Measurements from ENCODE around the gene FER.
"Not testable (repeated sequence)": the region's sequence is repeated elsewhere in the genome, so short reads cannot be mapped to it uniquely, and the experiment has no call there.

FER gene

DNA sequence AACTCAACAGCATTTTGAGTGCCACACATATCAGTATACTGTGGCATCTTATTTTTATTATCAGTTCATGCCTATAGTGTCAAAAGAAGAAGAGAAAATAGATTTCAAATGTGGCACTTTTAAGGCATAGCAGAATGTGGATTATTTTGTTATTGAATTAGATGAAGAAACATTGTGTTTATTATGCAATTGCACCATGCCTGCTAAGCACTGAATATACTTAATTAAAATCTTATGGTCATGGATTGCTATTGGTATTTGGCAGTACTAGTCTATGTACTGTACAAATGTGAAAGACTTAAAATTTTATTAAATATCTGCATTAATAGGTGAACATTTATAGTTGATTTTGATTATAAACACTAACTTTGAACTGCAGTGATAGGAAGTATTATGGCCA, 128.8 kb downstream of the FER start:
- in situ Hi-C loops (cut with MboI; ENCODE audit: low sequenced_read_pairs), result no loop called here

- in situ Hi-C loops (cut with MboI; ENCODE audit: low sequenced_read_pairs), result no loop called here
These were observed 131.1 kb downstream of the FER start for GRCh38 chr5:108878756-108879155.

DNA sequence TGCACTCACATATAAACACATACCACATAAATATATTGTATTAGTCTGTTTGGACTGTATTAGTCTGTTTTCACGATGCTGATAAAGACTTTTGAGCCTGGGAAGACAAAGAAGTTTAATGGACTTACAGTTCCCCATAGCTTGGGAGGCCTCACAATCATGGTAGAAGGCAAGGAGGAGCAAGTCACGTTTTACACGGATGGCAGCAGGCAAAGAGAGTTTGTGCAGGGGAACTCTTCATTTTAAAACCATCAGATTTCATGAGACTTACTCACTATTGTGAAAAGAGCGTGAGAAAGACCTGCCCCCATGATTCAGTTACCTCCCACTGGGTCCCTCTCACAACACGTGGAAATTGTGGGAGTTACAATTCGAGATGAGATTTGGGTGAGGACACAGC, 133.4 kb downstream of the FER start:
- in situ Hi-C loops (cut with MboI; ENCODE audit: low sequenced_read_pairs), result no loop called here

GRCh38 chr5:108884736-108885135, 137.0 kb downstream of the FER start:
- in situ Hi-C loops (cut with MboI; ENCODE audit: low sequenced_read_pairs), result no loop called here

DNA sequence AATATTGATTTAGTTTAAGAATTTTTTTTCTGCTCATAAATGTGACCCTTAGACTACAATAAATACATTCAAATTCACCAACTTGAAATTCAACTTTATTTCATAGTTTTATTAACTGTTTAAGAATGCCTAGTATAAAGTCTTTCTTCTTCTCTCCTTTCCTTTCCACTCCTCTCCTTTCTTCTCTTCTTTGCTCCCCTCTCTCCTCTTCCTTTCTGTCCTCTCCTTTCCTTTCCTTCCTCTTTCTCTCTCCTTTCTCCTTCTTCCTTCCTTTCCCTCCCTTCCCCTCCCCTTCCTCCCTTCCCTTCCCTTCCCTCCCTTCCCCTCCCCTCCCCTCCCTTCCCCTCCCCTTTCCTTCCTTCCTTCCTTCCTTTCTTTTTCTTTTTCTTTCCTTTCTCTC, 150.6 kb downstream of the FER start:
- in situ Hi-C loops (cut with MboI; ENCODE audit: low sequenced_read_pairs), result no loop called here

DNA sequence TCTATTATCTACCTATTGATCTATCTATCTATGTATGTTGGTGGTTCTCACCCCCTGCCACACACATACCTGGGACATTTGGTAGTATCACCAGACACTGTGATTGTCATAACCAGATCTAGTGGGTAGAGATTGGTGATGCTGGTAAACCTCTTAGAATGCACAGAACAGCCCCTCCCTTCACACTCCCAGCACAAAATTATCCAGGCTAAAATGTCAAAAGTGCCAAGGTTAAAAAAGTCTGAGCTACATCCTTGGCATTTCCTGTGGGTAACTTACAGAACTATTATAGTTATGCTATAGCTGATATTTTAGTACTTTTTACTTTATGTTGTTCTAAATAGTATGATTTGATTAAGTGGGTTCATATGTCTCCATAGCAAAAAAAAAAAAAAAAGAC, 151.0 kb downstream of the FER start:
- in situ Hi-C loops (cut with MboI; ENCODE audit: low sequenced_read_pairs), result no loop called here

DNA sequence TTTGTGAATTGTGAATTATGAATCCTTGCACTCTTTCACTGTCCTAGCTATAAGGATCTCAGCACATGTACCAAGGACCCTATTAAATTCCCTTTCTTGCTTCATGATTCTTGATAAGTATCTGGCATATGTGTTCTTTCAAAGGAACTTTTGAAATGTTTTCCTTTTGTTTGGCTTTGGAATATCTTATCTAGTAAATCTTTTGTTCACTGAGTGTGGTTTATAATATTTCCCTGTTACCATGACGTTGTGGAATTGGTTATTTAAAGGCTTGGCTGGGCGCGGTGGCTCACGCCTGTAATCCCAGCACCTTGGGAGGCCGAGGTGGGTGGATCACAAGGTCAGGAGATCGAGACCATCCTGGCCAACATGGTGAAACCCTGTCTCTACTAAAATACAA, 151.5 kb downstream of the FER start:
- in situ Hi-C loops (cut with MboI; ENCODE audit: low sequenced_read_pairs), result not testable (repeated sequence)

DNA sequence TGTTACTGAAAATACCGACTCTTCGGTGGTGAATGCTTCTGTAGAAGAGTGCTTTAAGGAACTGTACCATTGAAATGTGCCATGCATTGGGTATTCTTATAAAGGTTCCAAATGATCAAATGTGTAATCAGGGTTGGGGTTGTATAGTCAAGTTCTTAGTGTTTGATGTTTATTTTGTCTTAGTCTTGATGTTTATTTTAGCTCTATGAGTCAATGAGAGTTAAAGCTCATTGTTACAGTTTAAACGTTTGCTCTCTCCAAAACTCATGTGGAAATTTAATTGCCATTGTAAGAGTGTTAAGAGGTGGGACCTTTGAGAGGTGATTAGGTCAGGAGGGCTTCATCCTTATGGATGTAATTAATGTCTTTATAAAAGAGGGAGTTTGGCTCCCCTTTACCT, 153.0 kb downstream of the FER start:
- in situ Hi-C loops (cut with MboI; ENCODE audit: low sequenced_read_pairs), result no loop called here

GRCh38 chr5:108905805-108906204, 158.1 kb downstream of the FER start:
- in situ Hi-C loops (cut with MboI; ENCODE audit: low sequenced_read_pairs), result no loop called here

GRCh38 chr5:108910627-108911026, 162.9 kb downstream of the FER start:
- in situ Hi-C loops (cut with MboI; ENCODE audit: low sequenced_read_pairs), result no loop called here

DNA sequence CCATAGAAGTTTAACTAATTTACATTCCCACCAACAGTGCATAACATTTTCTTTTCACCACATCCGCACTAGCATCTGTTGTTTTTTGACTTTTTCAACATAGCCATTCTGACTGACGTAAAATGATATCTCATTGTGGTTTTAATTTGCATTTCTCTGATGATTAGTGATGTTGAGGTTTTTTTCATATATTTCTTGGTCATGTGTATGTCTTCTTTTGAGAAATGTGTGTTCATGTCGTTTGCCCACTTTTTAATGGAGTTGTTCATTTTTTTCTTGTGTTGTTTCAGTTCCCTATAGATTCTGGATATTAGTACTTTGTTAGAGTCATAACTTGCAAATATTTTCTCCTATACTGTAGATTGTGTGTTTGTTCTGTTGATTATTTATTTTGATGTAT, 163.4 kb downstream of the FER start:
- in situ Hi-C loops (cut with MboI; ENCODE audit: low sequenced_read_pairs), result no loop called here

- in situ Hi-C loops (cut with MboI; ENCODE audit: low sequenced_read_pairs), result no loop called here
These were observed 169.9 kb downstream of the FER start for GRCh38 chr5:108917596-108917995.

DNA sequence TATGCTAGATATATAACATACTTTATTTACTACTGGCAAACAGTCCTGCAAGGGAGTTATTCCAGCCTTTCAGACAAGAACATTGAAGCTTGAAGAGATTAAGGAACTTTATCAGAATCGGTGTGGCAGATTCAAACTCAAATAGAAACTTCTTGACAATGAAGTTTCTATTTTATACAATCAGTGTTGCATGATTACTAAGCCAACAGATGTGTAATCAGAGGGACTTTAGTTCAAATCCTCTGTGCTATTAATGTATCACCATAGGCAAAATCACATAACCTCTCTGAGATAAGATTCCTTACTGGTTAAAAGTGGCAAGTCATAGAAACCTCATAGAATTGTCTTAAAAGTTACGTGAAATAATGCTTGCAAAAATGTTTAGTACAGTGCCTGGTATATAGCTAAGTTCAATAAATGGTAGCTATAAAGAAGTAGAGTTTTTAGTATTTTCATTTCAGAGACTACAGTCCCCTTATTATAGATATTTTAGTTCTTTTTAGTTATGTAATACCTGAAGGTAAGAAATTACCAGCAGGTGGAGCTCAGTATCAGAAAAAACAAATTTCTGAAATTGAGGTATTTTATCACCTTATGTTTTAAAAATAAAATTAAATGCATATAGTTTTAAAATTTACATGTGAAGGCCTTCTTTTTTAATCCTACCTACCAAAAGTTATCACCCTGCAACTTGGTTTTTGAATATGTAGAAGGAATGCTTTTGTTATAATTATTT, 172.1 kb downstream of the FER start:
- in situ Hi-C loops (cut with MboI; ENCODE audit: low sequenced_read_pairs), result no loop called here

DNA sequence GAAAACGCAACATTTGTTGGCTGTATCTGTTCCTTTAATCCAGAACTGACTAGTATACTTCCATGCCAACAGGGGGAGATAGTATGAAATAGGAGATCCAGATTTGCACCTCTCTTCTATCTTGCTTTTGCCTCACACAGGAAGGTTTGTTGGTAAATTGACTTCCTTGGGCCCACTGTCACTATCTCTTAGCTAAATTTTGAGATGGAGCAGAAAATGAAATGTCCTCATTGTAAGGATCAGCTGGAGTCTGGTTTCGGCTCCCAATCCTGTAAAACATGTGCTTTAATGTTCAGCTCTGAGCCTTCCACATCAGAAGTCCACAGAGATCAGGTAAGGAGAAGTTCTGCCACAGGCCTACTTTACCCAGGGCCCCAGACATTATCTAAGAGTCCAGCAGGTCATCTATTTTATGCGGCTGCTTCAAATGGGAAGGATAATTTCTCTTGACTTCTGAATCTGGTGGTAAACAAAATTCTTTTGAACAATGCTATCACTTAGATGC, 176.8 kb downstream of the FER start:
- in situ Hi-C loops (cut with MboI; ENCODE audit: low sequenced_read_pairs), result no loop called here

DNA sequence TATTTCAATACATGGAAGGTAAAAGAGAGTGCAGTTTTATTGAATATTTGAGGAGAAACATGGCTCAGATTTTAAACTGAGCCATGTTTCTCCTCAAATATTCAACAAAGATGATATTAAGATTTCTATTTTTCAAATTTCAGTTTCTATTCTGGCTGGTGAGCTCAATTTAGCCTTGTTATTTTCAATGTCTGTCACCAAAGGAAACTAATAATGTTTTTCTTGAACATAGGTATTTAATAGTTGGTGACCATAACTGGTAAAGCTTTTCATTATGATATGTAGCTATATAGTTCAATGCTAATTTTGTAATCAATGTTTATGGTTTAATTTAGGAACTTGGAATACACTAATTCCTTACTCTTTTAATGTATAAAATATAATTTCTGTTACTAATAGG, 177.4 kb downstream of the FER start:
- in situ Hi-C loops (cut with MboI; ENCODE audit: low sequenced_read_pairs), result no loop called here

GRCh38 chr5:108930107-108930506, 182.4 kb downstream of the FER start:
- in situ Hi-C loops (cut with MboI; ENCODE audit: low sequenced_read_pairs), result no loop called here

GRCh38 chr5:108935611-108936010, 187.9 kb downstream of the FER start:
- in situ Hi-C loops (cut with MboI; ENCODE audit: low sequenced_read_pairs), result no loop called here

DNA sequence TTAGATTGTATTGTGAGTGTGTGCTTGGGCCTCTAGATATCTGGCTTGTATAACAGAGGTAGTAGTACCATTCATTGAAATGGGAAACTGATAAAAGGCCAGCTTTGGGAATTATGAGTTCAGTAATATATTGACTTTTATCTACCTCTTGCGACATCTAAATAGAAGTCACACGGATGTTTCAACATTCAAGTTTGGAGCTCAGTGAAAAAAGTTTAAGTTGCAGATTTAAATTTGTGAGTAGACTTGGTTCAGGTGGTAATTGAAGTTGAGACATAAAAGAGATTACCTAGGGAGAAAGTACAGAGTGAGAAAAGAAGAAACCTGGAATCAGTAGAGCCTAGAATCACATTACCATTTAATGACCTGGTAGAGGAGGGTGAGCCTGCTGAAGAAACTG, 189.5 kb downstream of the FER start:
- in situ Hi-C loops (cut with MboI; ENCODE audit: low sequenced_read_pairs), result no loop called here

DNA sequence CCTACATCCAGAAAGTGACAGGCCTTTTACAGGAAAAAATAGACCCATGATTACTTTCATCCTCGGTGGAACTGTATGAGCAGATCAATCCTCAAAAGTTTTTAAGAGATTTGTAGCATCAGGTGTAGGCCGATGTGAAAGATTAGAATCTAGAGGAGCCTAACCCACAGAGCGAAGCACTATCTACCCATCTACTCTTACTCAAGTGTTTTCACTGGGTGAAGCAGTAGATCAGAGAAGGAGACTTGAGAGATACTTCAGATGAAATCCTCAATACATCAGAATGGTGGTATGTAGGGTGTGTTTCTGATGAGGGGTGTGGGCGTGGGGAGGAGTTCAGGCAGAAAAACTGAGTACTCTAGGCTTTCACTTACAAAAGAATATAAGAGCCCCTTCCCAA, 192.8 kb downstream of the FER start:
- in situ Hi-C loops (cut with MboI; ENCODE audit: low sequenced_read_pairs), result no loop called here

DNA sequence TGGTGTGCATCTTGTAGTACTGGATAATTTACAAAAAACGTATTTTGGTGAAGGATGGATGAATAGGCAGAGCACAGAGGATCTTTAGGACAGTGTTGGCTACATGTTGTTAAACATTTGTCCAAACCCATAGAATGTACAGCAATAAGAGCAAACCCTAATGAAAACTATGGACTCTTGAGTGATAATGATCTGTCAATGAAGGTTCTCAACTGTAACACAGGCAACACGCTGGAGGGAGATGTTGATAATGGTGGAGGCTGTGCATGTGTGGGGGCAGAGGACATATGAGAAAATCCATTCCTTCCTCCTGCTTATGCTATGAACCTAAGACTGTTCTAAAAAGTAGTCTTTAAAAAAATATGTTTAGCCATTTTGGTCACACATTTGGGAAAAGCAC, 194.0 kb downstream of the FER start:
- in situ Hi-C loops (cut with MboI; ENCODE audit: low sequenced_read_pairs), result no loop called here

DNA sequence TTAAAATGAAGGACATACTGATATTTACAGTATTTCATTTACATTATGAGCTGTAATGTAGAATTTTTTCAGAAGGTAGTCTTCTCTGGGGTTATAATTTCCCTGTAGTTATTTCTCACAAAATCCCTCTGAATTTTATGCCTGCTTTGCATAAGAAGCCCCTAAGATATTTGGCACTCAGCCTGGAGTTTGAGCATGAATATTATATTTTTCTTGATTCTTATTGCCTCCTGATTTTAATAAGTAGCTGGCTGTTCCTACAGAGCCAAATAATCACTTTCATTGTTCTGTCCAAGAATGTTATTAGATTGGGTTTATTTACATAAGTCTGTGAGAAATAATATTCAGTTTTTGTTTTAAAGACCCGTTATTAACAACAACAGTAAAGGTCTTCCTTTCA, 195.0 kb downstream of the FER start:
- in situ Hi-C loops (cut with MboI; ENCODE audit: low sequenced_read_pairs), result no loop called here

DNA sequence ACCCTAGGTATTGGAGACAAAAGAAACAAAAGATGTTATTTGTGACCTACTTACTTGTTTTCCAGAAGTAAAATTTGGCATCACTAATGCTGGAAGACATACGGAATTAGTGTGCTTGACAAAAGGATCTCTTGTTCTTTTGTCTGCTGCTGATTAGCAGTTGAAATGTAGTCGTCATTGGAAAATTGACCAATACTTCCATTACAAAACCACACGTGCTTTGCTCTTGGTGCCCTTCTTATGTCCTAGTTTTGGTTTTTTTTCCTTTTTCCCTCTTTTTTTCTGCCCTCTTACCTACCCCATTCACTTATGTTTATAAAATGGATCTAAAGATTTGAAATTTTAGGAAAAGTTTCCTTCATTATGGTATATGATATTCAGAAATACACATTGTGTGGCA, 197.4 kb downstream of the FER start:
- in situ Hi-C loops (cut with MboI; ENCODE audit: low sequenced_read_pairs), result no loop called here

DNA sequence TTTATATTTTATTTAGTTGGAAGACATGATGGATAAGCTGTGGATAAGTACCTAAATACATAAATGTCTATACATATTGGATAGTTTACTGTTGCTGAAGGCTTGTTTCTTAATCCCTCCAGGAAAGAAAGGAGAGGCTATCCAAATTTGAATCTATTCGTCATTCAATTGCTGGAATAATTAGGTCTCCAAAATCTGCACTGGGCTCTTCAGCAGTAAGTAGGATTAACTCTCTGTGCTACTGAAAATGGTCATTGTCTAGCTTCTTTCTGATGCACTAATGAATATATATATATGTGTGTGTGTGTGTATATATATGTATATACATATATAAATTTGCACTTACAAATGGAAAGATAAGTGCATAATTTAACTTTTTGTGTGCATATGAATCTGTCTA, 198.3 kb downstream of the FER start:
- in situ Hi-C loops (cut with MboI; ENCODE audit: low sequenced_read_pairs), result no loop called here

Data from HL-60/S4 (cell line).